Gastroesophageal sphincter (tissue), 4 donors: Measurements from ENCODE around the gene STAM. TPM values are rescaled to one million over a fixed set of nuclear protein-coding genes. Genes with fewer than 3 reads are reported as not detected.

Source experiments
- ATAC-seq: fragments of 150-250 bp; one replicate; pipeline ENCODE4 v1.9.1; 2016; ENCODE audit warnings: mild to moderate bottlenecking, moderate library complexity
- H3K27ac ChIP-seq, 4 donors: fragments of 200-600 bp; sonication (generic) in 3 of 4; 1 replicate in 3 of 4; 2 replicates in 1 of 4; pipeline ENCODE4 v1.5.1; 2016 to 2019
- H3K27me3 ChIP-seq: fragments of 200-600 bp; sonication (generic); one replicate; pipeline ENCODE4 v1.5.1; 2019
- H3K36me3 ChIP-seq, 2 donors: fragments of 200-600 bp; sonication (generic); one replicate each; pipeline ENCODE4 v1.5.1; 2019; ENCODE audit warnings: control low read depth in 1 of 2
- H3K4me1 ChIP-seq, 3 donors: fragments of 200-600 bp; sonication (generic); 1 replicate in 2 of 3; 2 replicates in 1 of 3; pipeline ENCODE4 v1.5.1; 2016 to 2019; ENCODE audit warnings: control low read depth in 2 of 3
- H3K4me3 ChIP-seq, 2 donors: fragments of 200-600 bp; sonication (generic); one replicate each; pipeline ENCODE4 v1.5.1; 2019; ENCODE audit warnings: mild to moderate bottlenecking in 1 of 2, moderate library complexity in 1 of 2
- H3K9me3 ChIP-seq, 3 donors: fragments of 200-600 bp; sonication (generic); one replicate each; pipeline ENCODE4 v1.5.1; 2017 to 2019; ENCODE audit warnings: control low read depth in 2 of 3
- CTCF ChIP-seq, 4 experiments: fragments of 200-600 bp in 2 of 4; fragments of 450-650 bp in 2 of 4; sonication (generic) in 1 of 4; IDR thresholded peaks; one replicate each; pipeline ENCODE4 v1.5.1; 2017 to 2019; ENCODE audit warnings: antibody characterized with exemption in 4 of 4, mild to moderate bottlenecking in 2 of 4, moderate library complexity in 2 of 4
- EP300 ChIP-seq: sonication (generic); formaldehyde crosslinking; IDR thresholded peaks from one replicate; pipeline ENCODE4 v1.6.1; 2017; ENCODE audit warnings: antibody characterized with exemption, mild to moderate bottlenecking
- POLR2A ChIP-seq, 2 donors: fragments of 450-650 bp; IDR thresholded peaks; one replicate each; pipeline ENCODE4 v1.6.1; 2017; ENCODE audit warnings: antibody characterized with exemption in 2 of 2, mild to moderate bottlenecking in 2 of 2, moderate library complexity in 1 of 2
- POLR2AphosphoS5 ChIP-seq: sonication (generic); formaldehyde crosslinking; IDR thresholded peaks from one replicate; pipeline ENCODE4 v1.6.1; 2017; ENCODE audit warnings: antibody characterized with exemption
- WGBS, 2 donors: methylation state at CpG; one replicate each; pipeline ENCODE4 v1.1.5; 2018; ENCODE audit warnings: low coverage in 1 of 2; 5-methylcytosine and 5-hydroxymethylcytosine counted together
- total RNA-seq, 4 donors: library from RNA; depleted of rRNA; stranded (reverse); fragments of >200 nt; gene quantifications; one replicate each; pipeline ENCODE4 v1.1.0, GENCODE V29; 2016

STAM gene
- total RNA-seq, 4 donors from 2014 or later, result 14.9 to 192 (median 19.2) TPM

GRCh38 chr10:17730667-17731066 is 86.7 kb downstream of the STAM start:
- H3K4me1 ChIP-seq, result no peaks in the 10 kb centered on the region
- no peak overlapping the region for H3K27ac ChIP-seq
- WGBS, 2 donors, result 60 to 85% methylated on average over 5 to 6 of the region's 8 CpGs

GRCh38 chr10:17731331-17732020 is 87.5 kb downstream of the STAM start:
- Histone ChIP-seq H3K4me1 (no peaks in the 10 kb centered on the region), H3K27me3 (no peaks in the 10 kb centered on the region), H3K27ac (no peak overlapping the region), H3K9me3 (no peaks in the 10 kb centered on the region), H3K36me3 (no peaks in the 10 kb centered on the region), H3K4me3 (no peak overlapping the region)
- TF ChIP-seq POLR2A (IDR thresholded peaks at IDR 0.05), result no peak
- TF ChIP-seq EP300, result no peak
- no peak for TF ChIP-seq CTCF (IDR thresholded peaks at IDR 0.05)
- TF ChIP-seq POLR2AphosphoS5, result no peak
- ATAC-seq, result no peak
- WGBS, 2 donors, result 56 to 58% methylated on average over 4 of the region's 4 CpGs

More at GRCh38 chr10:17730667-17731066, 86.7 kb downstream of the STAM start:
- H3K27me3 ChIP-seq, result no peaks in the 10 kb centered on the region
- no peaks in the 10 kb centered on the region for H3K36me3 ChIP-seq
- no peak for TF ChIP-seq POLR2AphosphoS5
- TF ChIP-seq EP300, result no peak
- no peak for TF ChIP-seq CTCF (IDR thresholded peaks at IDR 0.05)
- no peak for TF ChIP-seq POLR2A (IDR thresholded peaks at IDR 0.05)
- H3K4me3 ChIP-seq, result no peak overlapping the region
- ATAC-seq, result no peak
- H3K9me3 ChIP-seq, result no peaks in the 10 kb centered on the region

DNA sequence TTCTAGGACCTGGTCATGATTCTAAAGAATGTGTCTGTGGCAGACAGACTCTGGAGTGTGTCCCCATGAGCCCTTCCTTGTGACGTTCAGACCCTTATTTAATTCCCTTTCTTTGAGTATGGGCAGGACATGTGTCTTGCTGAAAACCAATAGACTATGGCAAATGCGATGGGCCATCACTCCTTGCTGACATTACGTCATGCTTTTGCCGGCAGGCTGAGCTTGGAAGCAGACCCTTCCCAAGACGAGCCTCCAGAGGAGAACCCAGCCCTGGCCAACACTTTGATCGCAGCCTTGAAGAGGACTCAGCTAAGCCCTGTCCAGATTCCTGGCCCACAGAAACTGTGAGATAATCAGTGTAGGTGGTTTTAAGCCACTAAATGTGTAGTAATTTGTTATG is 89.7 kb downstream of the STAM start:
- no peaks in the 10 kb centered on the region for H3K27me3 ChIP-seq
- H3K36me3 ChIP-seq, result no peaks in the 10 kb centered on the region
- H3K9me3 ChIP-seq, result no peaks in the 10 kb centered on the region
- 67 to 88% methylated on average over 1 to 5 of the region's 6 CpGs for WGBS, 2 donors
- ATAC-seq, result no peak
- H3K4me1 ChIP-seq, result peaks cover 0 to 3% (median 0%) of the 10 kb centered on the region in 3 donors
- no peak overlapping the region for H3K4me3 ChIP-seq
- no peak for TF ChIP-seq EP300
- TF ChIP-seq POLR2A (IDR thresholded peaks at IDR 0.05), result no peak
- no peak for TF ChIP-seq CTCF (IDR thresholded peaks at IDR 0.05)
- H3K27ac ChIP-seq, result no peak overlapping the region

GRCh38 chr10:17734432-17735080 is 90.6 kb downstream of the STAM start:
- Histone ChIP-seq H3K27ac (no peak overlapping the region), H3K4me3 (no peak overlapping the region), H3K4me1 (peaks cover 0 to 3% (median 0%) of the 10 kb centered on the region in 3 donors), H3K9me3 (no peaks in the 10 kb centered on the region), H3K36me3 (no peaks in the 10 kb centered on the region), H3K27me3 (no peaks in the 10 kb centered on the region)
- no peak for ATAC-seq
- WGBS, 2 donors, result 87% methylated on average over 8 to 9 of the region's 9 CpGs
- no peak for TF ChIP-seq EP300
- no peak for TF ChIP-seq POLR2AphosphoS5
- TF ChIP-seq CTCF (IDR thresholded peaks at IDR 0.05), result no peak
- TF ChIP-seq POLR2A (IDR thresholded peaks at IDR 0.05), result no peak
